ENCODE data around the gene ERN1.

Gene ERN1

DNA sequence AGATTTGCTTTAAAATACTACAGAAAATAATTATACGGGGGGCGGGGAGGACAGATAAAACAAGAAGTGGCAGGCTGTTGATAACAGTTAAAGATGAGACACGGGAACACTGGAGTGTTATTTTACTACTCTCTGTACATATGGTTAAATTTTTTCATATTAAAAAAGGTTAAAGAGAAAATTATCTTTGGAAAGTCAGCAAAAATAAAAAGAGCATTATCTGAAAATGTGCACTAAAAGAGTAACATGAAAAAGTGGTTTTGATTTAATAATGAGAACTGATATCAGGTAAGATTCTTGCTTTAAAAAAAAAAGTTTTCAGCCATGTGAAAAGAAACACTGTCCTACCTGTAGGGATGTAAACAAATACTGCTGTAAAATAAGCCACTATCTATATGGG, 46.9 kb downstream of the ERN1 start:
- no peak overlapping the region; the same call in 1 of the 2 replicates for H3K27ac ChIP-seq (ENCODE audit: extremely low read depth, low read depth, low read length)
- peaks cover 28% of the 10 kb centered on the region for H3K4me1 ChIP-seq (ENCODE audit: control insufficient read depth, insufficient read depth, low read length)
- ChIA-PET POLR2A (no interaction called here), CTCF (interaction anchor here (0.7 to 1.6 kb wide), 5 partner anchors 9 to 693 kb away, joined by 3 read pairs; no protein-coding TSS in a partner anchor)
- TF ChIP-seq ZNF571 (tag by site-specific recombination; IDR thresholded peaks at IDR 0.05) (no peak), ZNF426 (tag by site-specific recombination; IDR thresholded peaks at IDR 0.05) (no peak), ZFP3 (tag by site-specific recombination; IDR thresholded peaks at IDR 0.05; ENCODE audit: low read depth) (no peak), ZNF621 (tag by site-specific recombination; IDR thresholded peaks at IDR 0.05) (no peak), ZNF837 (tag by site-specific recombination; IDR thresholded peaks at IDR 0.05) (no peak), ZNF354C (tag by site-specific recombination; IDR thresholded peaks at IDR 0.05; ENCODE audit: borderline replicate concordance, low read depth) (no peak), ZNF341 (tag by site-specific recombination; IDR thresholded peaks at IDR 0.05; ENCODE audit: low read depth) (no peak), ZEB2 (tag by site-specific recombination; IDR thresholded peaks at IDR 0.05) (no peak), ZNF768 (tag by site-specific recombination; IDR thresholded peaks at IDR 0.05) (no peak), HOXC10 (CRISPR knock-in tag; IDR thresholded peaks at IDR 0.05) (no peak)
- TF ChIP-seq, protein P1, sequence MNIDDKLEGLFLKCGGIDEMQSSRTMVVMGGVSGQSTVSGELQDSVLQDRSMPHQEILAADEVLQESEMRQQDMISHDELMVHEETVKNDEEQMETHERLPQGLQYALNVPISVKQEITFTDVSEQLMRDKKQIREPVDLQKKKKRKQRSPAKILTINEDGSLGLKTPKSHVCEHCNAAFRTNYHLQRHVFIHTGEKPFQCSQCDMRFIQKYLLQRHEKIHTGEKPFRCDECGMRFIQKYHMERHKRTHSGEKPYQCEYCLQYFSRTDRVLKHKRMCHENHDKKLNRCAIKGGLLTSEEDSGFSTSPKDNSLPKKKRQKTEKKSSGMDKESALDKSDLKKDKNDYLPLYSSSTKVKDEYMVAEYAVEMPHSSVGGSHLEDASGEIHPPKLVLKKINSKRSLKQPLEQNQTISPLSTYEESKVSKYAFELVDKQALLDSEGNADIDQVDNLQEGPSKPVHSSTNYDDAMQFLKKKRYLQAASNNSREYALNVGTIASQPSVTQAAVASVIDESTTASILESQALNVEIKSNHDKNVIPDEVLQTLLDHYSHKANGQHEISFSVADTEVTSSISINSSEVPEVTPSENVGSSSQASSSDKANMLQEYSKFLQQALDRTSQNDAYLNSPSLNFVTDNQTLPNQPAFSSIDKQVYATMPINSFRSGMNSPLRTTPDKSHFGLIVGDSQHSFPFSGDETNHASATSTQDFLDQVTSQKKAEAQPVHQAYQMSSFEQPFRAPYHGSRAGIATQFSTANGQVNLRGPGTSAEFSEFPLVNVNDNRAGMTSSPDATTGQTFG (tag by site-specific recombination; IDR thresholded peaks at IDR 0.05; ENCODE audit: borderline replicate concordance): no peak
- TF ChIP-seq, protein P2, sequence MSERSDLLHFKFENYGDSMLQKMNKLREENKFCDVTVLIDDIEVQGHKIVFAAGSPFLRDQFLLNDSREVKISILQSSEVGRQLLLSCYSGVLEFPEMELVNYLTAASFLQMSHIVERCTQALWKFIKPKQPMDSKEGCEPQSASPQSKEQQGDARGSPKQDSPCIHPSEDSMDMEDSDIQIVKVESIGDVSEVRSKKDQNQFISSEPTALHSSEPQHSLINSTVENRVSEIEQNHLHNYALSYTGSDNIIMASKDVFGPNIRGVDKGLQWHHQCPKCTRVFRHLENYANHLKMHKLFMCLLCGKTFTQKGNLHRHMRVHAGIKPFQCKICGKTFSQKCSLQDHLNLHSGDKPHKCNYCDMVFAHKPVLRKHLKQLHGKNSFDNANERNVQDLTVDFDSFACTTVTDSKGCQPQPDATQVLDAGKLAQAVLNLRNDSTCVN (tag by site-specific recombination; optimal IDR thresholded peaks at IDR 0.05): no peak
- no peaks in the 10 kb centered on the region for H3K9me3 ChIP-seq (ENCODE audit: control insufficient read depth, insufficient read depth, low read depth, low read length)
- H3K36me3 ChIP-seq (ENCODE audit: control insufficient read depth in 2 of 2, insufficient read depth in 1 of 2, low read length in 2 of 2): peaks cover 0 to under 1% of the 10 kb centered on the region in 2 experiments; a peak in 1 of 3 replicates
- no peak overlapping the region for H3K4me3 ChIP-seq (ENCODE audit: low read depth, low read length)

DNA sequence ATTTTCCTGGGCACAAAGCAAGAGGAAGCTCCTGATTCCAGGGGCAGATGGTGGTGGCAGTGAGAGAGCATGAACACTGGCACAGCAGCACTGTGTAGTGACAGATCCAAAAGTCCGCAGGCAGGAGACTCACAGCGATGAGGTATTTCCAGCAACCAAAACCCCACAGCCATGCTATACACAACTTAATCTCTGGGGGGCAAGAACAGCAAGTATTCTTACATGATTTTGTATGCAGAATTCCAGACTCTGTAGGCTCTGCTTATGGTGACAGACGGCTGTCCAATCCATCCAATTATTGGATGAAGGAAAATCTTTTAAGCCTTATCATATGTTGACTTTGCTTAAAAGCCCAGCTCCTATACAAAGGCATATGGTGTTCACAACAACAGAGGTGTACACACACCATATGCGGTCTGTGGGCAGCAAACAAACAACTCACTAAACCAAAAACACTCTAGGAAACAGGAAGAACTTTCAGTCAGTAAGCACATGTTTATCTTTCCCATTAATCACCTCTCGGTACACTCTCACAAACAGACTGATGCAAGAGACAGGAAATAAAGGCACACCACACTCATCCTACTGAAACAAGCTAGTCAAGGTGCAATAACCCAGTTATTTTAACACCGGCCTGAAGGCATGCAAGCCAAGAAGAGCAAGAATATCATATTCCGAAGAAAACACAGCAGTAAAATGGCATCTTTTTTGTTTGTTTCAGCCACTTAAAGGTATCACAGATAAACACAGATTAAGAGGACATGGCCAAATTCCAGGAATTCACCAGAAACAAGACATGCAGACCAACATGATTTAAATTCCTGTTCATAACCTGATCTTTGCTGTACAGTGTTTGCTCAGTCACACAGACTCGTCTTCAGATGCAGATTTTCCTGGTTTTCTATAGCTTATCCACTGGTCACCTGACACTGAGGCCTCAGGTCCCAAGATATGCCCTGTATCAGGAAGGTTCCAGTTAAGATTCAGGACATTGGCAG, 47.8 kb downstream of the ERN1 start:
- peaks cover 28% of the 10 kb centered on the region for H3K4me1 ChIP-seq (ENCODE audit: control insufficient read depth, insufficient read depth, low read length)
- no peak overlapping the region for H3K4me3 ChIP-seq (ENCODE audit: low read depth, low read length)
- H3K36me3 ChIP-seq (ENCODE audit: control insufficient read depth in 2 of 2, insufficient read depth in 1 of 2, low read length in 2 of 2): peaks cover 0 to 3% of the 10 kb centered on the region in 2 experiments; a peak in 1 of 3 replicates
- POLR2A ChIA-PET: interaction anchor here (1.6 kb wide), 1 partner anchor 64 kb away, joined by 4 read pairs; no protein-coding TSS in a partner anchor
- H3K9me3 ChIP-seq (ENCODE audit: control insufficient read depth, insufficient read depth, low read depth, low read length): no peaks in the 10 kb centered on the region
- peak overlapping the region; percentile 46 for H3K27ac ChIP-seq (ENCODE audit: extremely low read depth, low read depth, low read length)
- CTCF ChIA-PET: interaction anchor here (0.6 to 2.8 kb wide), 4 partner anchors 27 to 129 kb away, joined by 3 to 22 read pairs (median 5); no protein-coding TSS in a partner anchor
- no peak for TF ChIP-seq ZNF571 (tag by site-specific recombination; IDR thresholded peaks at IDR 0.05)
- no peak for TF ChIP-seq ZNF433 (tag by site-specific recombination; IDR thresholded peaks at IDR 0.05; ENCODE audit: low read depth)
- TF ChIP-seq ZNF211 (tag by site-specific recombination; IDR thresholded peaks at IDR 0.05; ENCODE audit: low read depth): no peak
- no peak for TF ChIP-seq ZNF707 (tag by site-specific recombination; IDR thresholded peaks at IDR 0.05)
- TF ChIP-seq REPIN1 (tag by site-specific recombination; IDR thresholded peaks at IDR 0.05; ENCODE audit: low read depth): no peak
- peak; percentile 57; the same call in 1 of the 2 replicates for TF ChIP-seq ZFP69B (tag by site-specific recombination; IDR thresholded peaks at IDR 0.05)
- no peak for TF ChIP-seq ZNF248 (tag by site-specific recombination; IDR thresholded peaks at IDR 0.05)
- TF ChIP-seq, protein P3, sequence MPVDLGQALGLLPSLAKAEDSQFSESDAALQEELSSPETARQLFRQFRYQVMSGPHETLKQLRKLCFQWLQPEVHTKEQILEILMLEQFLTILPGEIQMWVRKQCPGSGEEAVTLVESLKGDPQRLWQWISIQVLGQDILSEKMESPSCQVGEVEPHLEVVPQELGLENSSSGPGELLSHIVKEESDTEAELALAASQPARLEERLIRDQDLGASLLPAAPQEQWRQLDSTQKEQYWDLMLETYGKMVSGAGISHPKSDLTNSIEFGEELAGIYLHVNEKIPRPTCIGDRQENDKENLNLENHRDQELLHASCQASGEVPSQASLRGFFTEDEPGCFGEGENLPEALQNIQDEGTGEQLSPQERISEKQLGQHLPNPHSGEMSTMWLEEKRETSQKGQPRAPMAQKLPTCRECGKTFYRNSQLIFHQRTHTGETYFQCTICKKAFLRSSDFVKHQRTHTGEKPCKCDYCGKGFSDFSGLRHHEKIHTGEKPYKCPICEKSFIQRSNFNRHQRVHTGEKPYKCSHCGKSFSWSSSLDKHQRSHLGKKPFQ (tag by site-specific recombination; IDR thresholded peaks at IDR 0.05): 0 out of 2 replicates have a peak, but pooled peaks have one; percentile 17
- TF ChIP-seq ZFHX2 (tag by site-specific recombination; conservative IDR thresholded peaks at IDR 0.05): peak; percentile 56
- TF ChIP-seq ZNF585B (tag by site-specific recombination; IDR thresholded peaks at IDR 0.05): no peak
- TF ChIP-seq, protein P4, sequence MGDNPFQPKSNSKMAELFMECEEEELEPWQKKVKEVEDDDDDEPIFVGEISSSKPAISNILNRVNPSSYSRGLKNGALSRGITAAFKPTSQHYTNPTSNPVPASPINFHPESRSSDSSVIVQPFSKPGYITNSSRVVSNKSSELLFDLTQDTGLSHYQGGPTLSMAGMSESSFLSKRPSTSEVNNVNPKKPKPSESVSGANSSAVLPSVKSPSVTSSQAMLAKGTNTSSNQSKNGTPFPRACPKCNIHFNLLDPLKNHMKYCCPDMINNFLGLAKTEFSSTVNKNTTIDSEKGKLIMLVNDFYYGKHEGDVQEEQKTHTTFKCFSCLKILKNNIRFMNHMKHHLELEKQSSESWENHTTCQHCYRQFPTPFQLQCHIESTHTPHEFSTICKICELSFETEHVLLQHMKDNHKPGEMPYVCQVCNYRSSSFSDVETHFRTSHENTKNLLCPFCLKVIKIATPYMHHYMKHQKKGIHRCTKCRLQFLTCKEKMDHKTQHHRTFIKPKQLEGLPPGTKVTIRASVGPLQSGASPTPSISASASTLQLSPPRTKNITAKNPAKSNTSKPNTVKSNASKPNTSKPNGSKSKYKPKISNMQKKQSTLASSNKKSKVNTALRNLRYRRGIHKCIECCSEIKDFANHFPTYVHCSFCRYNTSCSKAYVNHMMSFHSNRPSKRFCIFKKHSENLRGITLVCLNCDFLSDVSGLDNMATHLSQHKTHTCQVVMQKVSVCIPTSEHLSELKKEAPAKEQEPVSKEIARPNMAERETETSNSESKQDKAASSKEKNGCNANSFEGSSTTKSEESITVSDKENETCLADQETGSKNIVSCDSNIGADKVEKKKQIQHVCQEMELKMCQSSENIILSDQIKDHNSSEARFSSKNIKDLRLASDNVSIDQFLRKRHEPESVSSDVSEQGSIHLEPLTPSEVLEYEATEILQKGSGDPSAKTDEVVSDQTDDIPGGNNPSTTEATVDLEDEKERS (tag by site-specific recombination; IDR thresholded peaks at IDR 0.05): no peak
- no peak for TF ChIP-seq YY1 (tag by site-specific recombination; IDR thresholded peaks at IDR 0.05)
- 0 out of 2 replicates have a peak, but pooled peaks have one; percentile 58 for TF ChIP-seq ZNF558 (tag by site-specific recombination; IDR thresholded peaks at IDR 0.05)

All from HEK293 (cell line).